ENCODE measurements around the gene ERI3.

The ERI3 gene

GRCh38 chr1:44314452-44314851 lies 40.6 kb downstream of the ERI3 start:
- DNase-seq: no peak

DNA sequence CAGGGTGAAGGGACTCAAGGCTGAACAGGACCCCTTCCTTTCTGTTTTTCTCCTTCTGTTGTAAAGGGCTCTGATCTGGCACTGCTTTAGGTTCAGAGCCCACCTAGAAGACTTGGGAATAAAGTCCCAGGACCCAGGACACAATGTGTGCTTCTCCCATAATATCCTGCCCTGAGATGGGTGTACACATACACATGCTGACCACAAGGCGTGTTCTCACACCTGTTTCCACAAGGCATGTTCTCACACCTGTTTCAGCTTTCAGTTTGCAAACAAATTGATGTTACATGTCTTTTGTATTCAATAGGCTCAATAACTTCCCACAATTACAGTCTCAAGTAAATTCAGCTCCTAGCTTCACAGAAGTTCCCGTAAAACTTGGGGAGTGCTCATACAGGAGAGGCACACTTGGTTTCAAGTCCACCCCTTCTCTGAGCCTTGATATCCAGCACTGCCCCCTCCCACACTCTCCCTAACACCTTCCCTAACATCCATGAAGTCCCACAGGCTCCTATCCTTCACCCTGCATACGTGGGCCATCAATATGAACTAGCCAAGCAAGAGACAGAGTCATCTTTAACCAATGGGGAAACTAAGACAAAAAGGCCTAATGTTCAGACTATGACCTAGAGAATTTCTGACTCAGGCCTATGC lies 41.7 kb downstream of the ERI3 start:
- DNase-seq: no peak

- DNase-seq: no peak
Observed at GRCh38 chr1:44312399-44313196, 42.5 kb downstream of the ERI3 start.

DNA sequence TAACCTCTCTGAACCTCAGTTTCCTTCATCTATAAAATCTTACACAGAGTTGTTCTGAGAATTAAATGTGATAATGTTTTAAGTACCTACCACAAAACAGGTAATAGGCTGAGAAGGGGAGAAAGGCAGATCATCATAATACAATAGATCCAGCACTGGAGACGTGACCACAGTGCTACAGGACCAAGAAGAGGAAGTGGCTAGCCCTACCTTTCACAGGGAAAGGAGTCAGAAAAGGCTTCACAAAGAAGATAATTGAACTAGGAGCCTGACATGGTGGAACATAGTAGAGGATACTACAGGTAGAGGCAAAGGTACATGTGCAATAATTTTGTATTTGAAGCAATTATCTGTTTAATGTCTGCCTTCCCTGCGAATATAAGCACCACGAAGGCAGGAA lies 45.1 kb downstream of the ERI3 start:
- DNase-seq: no peak

- no peak for DNase-seq
Observed at GRCh38 chr1:44305962-44306422, 49.1 kb downstream of the ERI3 start.

DNA sequence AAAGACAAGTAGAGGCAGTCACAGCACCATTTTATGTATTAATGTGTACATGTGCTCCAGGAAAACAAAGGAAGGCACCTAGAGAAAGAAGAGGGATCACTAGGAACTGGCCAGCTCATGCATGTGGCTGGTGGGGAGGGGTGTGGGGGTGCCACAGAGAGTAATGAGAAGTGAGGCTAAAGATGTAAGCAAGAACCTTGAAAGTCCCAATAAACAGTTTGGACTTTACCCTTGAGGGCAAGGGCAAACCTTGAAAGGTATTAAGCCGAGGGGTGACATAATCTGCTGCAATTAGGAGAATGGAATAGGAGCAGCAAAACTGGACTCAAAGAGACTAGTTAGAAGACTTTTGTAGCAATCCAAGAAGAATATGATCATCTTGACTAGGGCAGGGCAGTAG lies 51.5 kb downstream of the ERI3 start:
- DNase-seq: no peak

DNA sequence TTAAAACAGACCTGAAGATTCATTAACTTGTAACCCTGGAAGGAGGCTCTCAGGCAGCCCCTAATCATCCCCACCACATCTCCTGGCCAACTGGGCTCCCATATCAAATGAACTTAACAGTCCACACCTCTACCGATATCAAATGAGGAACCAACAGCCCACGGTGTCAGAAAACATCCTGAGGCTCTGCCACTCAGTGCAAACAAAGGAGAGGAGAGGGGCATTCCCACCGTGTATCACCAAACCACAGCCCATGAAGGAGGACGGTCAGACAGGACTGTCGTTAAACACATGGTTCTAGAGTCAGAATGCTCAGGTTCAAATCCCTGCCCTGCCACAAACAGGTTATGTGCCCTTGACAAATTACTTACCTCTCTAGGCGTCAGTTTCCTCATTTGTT lies 52.5 kb downstream of the ERI3 start:
- no peak for DNase-seq

GRCh38 chr1:44301442-44301841 lies 53.6 kb downstream of the ERI3 start:
- DNase-seq: no peak

GRCh38 chr1:44300852-44301251 lies 54.2 kb downstream of the ERI3 start:
- DNase-seq: no peak

- no peak for DNase-seq
Observed at GRCh38 chr1:44297695-44298400, 57.2 kb downstream of the ERI3 start.

- DNase-seq: no peak
Observed at GRCh38 chr1:44296806-44297205, 58.3 kb downstream of the ERI3 start.

DNA sequence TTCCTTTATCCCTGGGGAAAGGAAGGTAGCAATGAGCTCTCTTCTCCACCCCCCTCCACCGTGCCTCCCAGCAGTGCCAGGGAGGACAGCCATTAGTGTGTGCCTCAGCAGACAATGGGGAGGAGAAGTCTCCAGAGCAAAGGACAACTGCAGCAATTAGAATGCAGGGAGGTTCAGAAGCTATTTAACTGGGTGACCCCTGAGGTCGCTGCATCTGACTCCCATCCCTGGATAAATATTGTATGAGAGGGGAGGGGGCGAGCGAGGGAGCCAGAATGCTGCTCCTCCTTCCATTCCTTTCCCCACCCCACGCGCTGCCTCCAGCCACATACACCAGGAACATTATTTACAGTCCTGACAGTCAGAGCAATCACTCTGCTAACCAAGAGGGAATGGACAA lies 59.0 kb downstream of the ERI3 start:
- DNase-seq: no peak

DNA sequence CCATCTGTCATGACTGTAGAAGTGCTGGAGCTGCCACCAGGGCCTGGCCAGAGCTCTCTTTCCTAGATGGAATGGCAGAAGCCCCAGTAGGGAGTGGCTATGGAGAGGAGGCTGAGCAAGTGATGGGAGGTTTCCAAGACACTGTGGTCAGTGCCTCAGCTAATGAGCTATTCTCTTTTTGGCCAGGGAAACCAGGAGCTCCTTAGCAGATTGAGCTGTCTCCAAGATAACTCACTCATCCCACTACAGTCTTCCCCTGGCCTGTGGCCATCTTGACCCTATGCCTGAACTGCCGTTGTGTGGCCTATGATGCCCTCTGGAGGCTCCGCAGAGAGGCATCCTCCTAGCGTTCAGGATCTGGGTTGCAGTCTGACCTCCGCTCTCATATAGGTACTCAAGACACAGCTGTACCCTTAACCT lies 60.5 kb downstream of the ERI3 start:
- no peak for DNase-seq

DNA sequence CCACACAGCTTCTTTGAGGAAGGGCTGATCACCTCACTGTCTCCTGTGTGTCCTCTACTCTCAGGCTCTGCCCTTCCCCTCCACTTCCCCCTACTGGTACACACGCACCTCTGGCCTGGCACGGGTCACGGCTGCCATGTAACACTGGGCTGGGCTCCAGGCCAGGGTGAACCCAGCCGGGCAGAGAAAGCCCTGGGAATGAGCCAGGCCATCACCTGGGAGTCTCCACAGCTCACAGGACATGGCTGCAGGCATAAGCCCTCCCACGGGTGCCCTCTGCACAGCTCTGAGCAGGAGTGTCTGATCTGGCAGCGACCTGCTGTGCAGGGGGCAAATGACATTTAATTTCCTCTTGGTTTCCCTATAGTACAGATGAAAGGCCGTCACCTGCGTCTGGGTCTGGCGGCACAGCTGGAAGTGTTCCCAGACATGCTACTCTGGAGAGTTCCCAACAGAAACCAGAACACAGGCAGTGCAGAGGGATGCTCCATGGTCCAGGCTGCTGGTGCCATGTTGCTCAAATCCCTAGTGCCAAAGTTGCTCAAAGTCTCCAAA lies 61.2 kb downstream of the ERI3 start:
- peak; percentile 92 for DNase-seq

- no peak for DNase-seq
Observed at GRCh38 chr1:44292651-44293050, 62.4 kb downstream of the ERI3 start.

DNA sequence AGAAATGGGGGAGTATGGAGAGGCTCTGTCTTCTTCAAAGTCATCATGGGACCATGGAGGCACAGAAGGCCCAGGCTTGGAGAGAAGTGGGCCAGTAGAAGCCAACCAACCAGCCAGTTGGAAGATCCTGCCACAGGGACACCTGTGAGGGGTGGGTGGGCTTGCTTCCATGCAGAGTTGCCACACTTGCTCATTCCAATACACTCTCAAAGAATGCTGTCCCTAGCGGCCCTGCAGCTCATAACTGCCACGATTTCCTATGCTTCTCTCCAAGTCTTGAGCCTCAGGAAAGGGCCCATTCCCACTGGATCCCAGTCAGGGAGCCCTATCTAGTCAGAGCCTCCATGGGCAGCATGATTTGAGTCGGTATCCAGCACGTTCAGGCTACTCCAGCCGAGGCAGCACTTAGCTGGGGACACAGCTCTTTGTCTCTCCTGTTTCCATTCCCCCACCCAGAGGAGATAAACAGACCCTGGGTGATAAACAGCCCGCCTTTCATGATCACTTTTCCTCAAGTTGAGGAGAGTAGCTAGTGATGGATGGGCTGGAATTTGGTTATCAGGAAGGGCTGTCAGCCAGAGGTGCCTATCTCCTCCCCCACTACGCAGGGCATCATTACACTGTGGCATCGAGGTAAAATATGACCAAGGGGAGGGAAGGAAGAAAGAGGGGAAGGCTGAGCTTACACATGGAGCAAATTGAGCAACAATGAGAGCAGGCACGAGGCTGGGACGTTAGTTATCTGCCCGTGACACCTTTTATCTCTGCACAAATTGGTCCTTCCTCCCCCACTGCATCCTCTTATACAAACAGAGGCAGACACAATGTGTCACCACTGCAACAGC lies 64.6 kb downstream of the ERI3 start:
- DNase-seq: no peak

DNA sequence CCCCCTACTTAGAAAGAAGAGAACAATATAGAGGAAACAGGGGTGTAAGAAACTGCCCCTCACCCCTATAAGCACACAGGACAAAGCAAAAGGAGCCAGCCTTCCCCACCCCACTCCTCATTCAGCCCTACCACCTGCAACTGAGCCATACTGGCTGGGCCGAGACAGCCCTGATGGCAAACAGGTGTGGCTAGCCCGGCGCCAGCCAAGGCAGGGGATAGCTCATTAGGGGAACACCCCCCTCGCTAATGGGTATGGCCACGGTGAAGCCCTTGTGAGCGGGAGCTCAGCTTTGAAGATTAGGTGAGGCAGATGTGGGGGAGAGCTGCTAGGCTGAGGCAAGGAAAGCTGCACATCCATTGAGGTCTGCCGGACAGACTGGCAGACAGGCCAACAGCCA lies 65.5 kb downstream of the ERI3 start:
- DNase-seq: peak; percentile 78

GRCh38 chr1:44288883-44289282 lies 66.2 kb downstream of the ERI3 start:
- no peak for DNase-seq

DNA sequence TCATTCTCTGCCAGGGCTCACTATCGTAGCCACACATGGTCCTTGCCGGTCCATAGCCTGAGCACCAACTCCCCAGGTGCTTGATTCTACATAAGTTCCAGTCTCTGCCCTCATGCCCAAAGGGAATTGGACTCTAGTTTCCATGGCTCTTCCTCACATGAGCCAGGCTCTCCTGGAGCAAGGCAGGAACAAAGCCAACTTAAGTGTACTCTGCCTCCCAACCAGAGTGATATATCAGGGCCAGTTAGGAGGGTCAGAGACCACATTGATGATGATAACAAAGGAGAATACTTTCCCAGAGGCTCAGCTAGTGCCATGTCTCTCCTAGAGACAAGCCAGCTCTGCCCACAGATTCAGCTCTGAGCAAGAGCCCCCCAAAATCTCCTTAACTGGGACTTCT lies 70.9 kb downstream of the ERI3 start:
- no peak for DNase-seq

- peak; percentile 21 for DNase-seq
Observed at GRCh38 chr1:44283524-44284173, 71.4 kb downstream of the ERI3 start.

- no peak for DNase-seq
Observed at GRCh38 chr1:44282704-44283426, 72.2 kb downstream of the ERI3 start.

Measured in NCI-H1105 treated with DMSO at 0.1 percent for 48 hours (cell line).